ENCODE measurements around the gene SYCE1L. TPM values are rescaled to one million over a fixed set of nuclear protein-coding genes. Genes with fewer than 3 reads are reported as not detected.

SYCE1L gene, protein sequence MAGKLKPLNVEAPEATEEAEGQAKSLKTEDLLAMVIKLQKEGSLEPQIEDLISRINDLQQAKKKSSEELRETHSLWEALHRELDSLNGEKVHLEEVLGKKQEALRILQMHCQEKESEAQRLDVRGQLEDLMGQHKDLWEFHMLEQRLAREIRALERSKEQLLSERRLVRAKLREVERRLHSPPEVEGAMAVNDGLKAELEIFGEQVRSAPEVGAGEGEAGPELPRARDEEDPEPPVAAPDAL
- total RNA-seq (2014; rRNA removed), result 0.46 and 1.7 TPM in 2 replicates
- Bru-seq, nascent RNA, result percentile 45 among the genes with signal in this experiment
- BruChase-seq, experiment 1, labeled RNA remaining after a 6-hour chase, result percentile 38 among the genes with signal in this experiment
- BruChase-seq, experiment 2, labeled RNA remaining after a 2-hour chase, result percentile 47 among the genes with signal in this experiment
- long read RNA-seq, partial matches to known transcripts, result 1 of 6 reads
- long read RNA-seq, other reads (novel, unspliced or antisense), result 3 of 6 reads

GRCh38 chr16:77199211-77199610 is at the start of gene SYCE1L:
SYCE1L (plus strand) TSS chr16:77199408; CDS start chr16:77199452, 44 bp downstream.
- no peaks in the 10 kb centered on the region for H4K20me1 ChIP-seq (ENCODE audit: low read length)
- no peaks in the 10 kb centered on the region for H3K9me2 ChIP-seq (replicated peaks; ENCODE audit: low read length)
- no peaks in the 10 kb centered on the region for H3K27me3 ChIP-seq (ENCODE audit: low read length)
- no peaks in the 10 kb centered on the region; the same call in 1 of the 2 replicates for H3K36me3 ChIP-seq (ENCODE audit: low read depth, low read length)
- H3F3A ChIP-seq (ENCODE audit: low read length, unreplicated experiment), result no peaks in the 10 kb centered on the region
- no peak within 1 kb of the TSS for H3K4me2 ChIP-seq (ENCODE audit: low read length)
- H2AFZ ChIP-seq (ENCODE audit: low read length), result no peak within 1 kb of the TSS
- H3K4me3 ChIP-seq (ENCODE audit: low read length), result no peak within 1 kb of the TSS
- no peak within 1 kb of the TSS for H3K27ac ChIP-seq (ENCODE audit: low read length)
- CTCF ChIA-PET, result no interaction called here
- no TSS peak for BruUV-seq (replicated peaks)
- H3K79me2 ChIP-seq (ENCODE audit: low read length), result no peaks in the 10 kb centered on the region
- no peaks in the 10 kb centered on the region for H3K4me1 ChIP-seq (ENCODE audit: insufficient read depth, low read length)
- intact Hi-C loops (cut with micrococcal nuclease), result no loop called here
- H3K9me3 ChIP-seq (ENCODE audit: low read length), result no peaks in the 10 kb centered on the region
- POLR2A ChIA-PET (ENCODE audit: unreplicated experiment), result no interaction called here
- no peak within 1 kb of the TSS for H3K9ac ChIP-seq (ENCODE audit: low read length)
- ATAC-seq (no peak), DNase-seq (no peak)
- TF ChIP-seq CTCF (conservative IDR thresholded peaks at IDR 0.05; ENCODE audit: low read depth, low read length) (no peak), EZH2 (IDR thresholded peaks at IDR 0.05; ENCODE audit: low read length, unreplicated experiment) (no peak), EZH2phosphoT487 (IDR thresholded peaks at IDR 0.05; ENCODE audit: borderline replicate concordance, low read length) (no peak)

GRCh38 chr16:77157346-77158058 is 41.7 kb upstream of the SYCE1L start:
- no peak overlapping the region for H3K27ac ChIP-seq (ENCODE audit: low read length)

More at GRCh38 chr16:77157346-77158058, 41.7 kb upstream of the SYCE1L start:
- no peaks in the 10 kb centered on the region for H3K9me3 ChIP-seq (ENCODE audit: low read length)
- H3K79me2 ChIP-seq (ENCODE audit: low read length), result no peaks in the 10 kb centered on the region
- H3K4me2 ChIP-seq (ENCODE audit: low read length), result no peak overlapping the region
- ChIA-PET POLR2A (ENCODE audit: unreplicated experiment) (no interaction called here), CTCF (no interaction called here)
- TF ChIP-seq CTCF (conservative IDR thresholded peaks at IDR 0.05; ENCODE audit: low read depth, low read length) (no peak), EZH2phosphoT487 (IDR thresholded peaks at IDR 0.05; ENCODE audit: borderline replicate concordance, low read length) (no peak), EZH2 (IDR thresholded peaks at IDR 0.05; ENCODE audit: low read length, unreplicated experiment) (no peak)
- H2AFZ ChIP-seq (ENCODE audit: low read length), result no peak overlapping the region
- H3K4me3 ChIP-seq (ENCODE audit: low read length), result no peak overlapping the region
- peaks cover 39% of the 10 kb centered on the region for H3K27me3 ChIP-seq (ENCODE audit: low read length)
- H3K9me2 ChIP-seq (replicated peaks; ENCODE audit: low read length), result no peaks in the 10 kb centered on the region
- intact Hi-C loops (cut with micrococcal nuclease), result no loop called here
- no peaks in the 10 kb centered on the region for H3F3A ChIP-seq (ENCODE audit: low read length, unreplicated experiment)
- ATAC-seq (no peak), DNase-seq (no peak)
- H3K36me3 ChIP-seq (ENCODE audit: low read depth, low read length), result no peaks in the 10 kb centered on the region
- H4K20me1 ChIP-seq (ENCODE audit: low read length), result no peaks in the 10 kb centered on the region
- BruUV-seq (replicated peaks), result no TSS peak
- no peak overlapping the region for H3K9ac ChIP-seq (ENCODE audit: low read length)
- H3K4me1 ChIP-seq (ENCODE audit: insufficient read depth, low read length), result no peaks in the 10 kb centered on the region
